NCI-H2227 (cell line): ENCODE measurements around the gene SLF2.

Source experiments
- DNase-seq: peaks from one replicate; lab custom pipeline; 2025; ENCODE audit not compliant: unreplicated experiment; lab: John Stamatoyannopoulos, UW

SLF2 gene

DNA sequence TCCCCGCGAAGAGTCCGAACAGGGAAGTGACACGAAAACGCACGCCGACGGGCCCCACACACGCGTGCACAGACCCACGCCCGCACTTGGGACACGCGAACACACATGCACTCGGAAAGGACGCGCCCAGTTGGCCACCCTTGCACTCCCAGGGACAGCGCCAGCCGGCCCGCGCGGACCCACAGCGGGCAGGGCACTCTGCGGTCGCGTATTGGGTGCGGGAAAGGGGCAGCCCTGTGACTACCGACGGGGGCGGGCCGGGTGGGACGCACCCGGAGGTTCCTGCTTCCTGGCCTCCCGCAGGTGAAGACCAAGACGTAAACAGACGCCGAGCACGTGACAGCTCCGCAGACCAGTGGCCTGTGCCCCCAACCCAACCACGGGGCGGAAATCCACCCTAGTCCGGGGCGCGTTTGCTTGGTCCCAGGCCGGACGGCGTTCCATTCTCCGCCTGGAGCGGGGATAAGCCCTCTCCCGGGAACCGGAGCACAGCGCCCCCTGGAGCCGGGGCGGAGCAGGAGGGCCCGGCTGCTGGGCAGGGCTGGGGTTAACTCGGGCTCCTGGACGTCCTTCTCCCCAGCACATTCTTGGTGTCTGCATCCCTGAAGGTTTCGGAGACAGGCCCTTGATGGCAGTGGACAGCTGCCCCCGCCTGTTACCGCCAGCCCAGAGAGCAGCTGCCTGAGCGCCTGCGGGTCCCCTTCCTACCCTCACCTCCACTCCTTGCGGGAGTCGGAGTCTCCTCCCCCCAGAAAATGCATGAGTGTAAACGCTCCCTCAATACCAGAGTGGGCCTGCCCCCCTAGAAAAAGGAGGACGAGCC, 84.8 kb downstream of the SLF2 start:
- peak; percentile 77 for DNase-seq

GRCh38 chr10:100998183-100998990, 85.6 kb downstream of the SLF2 start:
- DNase-seq = peak; percentile 82

DNA sequence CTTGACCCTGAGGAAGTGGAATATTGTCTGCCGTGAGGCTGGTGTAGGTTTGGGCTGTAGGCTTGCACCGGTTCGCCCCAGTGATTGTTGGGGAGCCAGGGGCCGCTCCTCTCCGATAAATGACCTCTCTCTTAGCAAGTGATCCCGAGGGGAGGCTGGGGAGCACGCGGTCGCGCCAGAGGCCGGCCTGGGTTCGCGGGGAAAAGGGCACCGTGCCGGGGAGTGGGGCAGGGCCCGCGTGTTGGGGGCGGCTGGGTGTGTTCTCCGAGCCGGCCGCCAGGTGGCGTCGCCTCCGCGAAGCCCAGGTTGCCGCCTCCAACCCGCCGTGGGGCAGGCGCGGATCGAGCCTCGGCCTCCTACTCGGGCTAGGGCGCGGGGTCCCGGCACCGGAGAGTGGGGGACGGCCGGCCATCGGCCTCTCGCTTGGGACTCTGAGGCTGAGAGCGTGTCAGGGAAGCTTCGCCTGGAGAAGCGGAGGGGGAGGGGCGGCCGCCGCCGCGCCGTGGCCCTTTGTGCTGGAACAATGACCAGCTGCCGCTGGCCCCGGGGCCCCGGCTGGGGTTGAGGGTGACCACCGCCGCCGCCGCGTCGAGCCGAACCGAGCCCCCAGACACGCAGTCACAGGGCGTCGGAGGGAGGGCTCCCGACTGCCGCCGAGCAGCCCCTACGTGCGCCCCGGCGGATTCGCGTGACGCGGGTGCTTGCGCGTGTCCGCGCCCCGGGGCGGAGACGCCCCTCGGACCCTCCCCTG, 86.4 kb downstream of the SLF2 start:
- peak; percentile 83 for DNase-seq

- DNase-seq = no peak
Observed at GRCh38 chr10:100999742-101000126, 87.0 kb downstream of the SLF2 start, which contains the start of gene LZTS2. TSS of gene LZTS2 (plus strand) at chr10:100999808. CDS start at chr10:101002539, 2,731 bp downstream.

GRCh38 chr10:101000127-101000914, 87.6 kb downstream of the SLF2 start:
- peak; percentile 29 for DNase-seq

DNA sequence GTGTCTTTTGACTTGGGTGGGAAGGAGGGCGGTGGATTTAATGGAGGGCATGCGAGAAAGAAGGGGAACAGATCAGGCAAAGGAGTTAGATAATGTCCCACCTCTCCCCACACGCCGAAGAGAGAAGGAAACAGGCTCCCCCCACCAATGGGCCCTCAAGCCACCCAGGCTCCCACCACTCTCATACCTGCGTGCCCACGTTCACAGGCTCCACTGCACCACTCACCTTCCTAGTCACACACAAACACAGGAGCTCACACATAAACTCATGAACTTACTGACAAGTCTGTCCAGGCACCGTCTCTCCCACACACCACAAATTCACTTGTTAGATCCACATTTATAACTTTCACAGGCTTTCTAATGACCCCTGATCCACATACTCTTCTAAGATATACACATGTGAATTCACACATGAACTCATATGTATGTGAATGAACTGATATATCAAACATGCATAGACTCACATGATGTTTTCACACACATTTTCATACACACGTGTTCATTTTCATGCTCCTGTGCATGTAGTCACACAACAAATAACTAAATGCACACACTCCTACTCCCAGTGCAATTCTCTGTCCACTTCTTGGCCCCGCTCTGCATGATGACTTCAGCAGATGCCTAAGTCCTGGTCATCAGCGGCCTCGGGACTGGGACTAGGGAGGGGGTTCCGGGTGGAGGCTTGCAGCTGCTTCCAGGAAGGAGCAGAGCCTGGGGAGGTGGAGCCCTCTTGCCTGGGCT, 88.3 kb downstream of the SLF2 start:
- DNase-seq = peak; percentile 32

GRCh38 chr10:101001659-101002035, 88.9 kb downstream of the SLF2 start:
- peak; percentile 32 for DNase-seq

DNA sequence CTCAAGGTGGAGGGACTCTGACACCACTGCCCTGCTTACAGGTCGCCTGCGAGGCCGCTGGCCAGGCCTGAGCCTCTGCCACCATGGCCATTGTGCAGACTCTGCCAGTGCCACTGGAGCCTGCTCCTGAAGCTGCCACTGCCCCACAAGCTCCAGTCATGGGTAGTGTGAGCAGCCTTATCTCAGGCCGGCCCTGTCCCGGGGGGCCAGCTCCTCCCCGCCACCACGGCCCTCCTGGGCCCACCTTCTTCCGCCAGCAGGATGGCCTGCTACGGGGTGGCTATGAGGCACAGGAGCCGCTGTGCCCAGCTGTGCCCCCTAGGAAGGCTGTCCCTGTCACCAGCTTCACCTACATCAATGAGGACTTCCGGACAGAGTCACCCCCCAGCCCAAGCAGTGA, 89.7 kb downstream of the SLF2 start:
- no peak for DNase-seq

DNA sequence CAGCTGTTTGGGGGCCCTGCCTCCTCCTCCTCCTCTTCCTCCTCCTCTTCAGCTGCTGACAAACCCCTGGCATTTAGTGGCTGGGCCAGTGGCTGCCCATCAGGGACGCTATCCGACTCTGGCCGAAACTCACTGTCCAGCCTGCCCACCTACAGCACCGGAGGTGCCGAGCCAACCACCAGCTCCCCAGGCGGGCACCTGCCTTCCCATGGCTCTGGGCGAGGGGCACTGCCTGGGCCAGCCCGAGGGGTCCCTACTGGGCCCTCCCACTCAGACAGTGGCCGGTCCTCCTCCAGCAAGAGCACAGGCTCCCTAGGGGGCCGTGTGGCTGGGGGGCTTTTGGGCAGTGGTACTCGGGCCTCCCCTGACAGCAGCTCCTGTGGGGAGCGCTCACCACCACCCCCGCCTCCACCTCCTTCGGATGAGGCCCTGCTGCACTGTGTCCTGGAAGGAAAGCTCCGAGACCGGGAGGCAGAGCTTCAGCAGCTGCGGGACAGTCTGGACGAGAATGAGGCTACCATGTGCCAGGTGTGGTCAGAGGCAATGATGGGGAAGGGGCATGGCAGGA, 91.0 kb downstream of the SLF2 start:
- no peak for DNase-seq

- no peak for DNase-seq
Observed at GRCh38 chr10:101005361-101005760, 92.6 kb downstream of the SLF2 start.

DNA sequence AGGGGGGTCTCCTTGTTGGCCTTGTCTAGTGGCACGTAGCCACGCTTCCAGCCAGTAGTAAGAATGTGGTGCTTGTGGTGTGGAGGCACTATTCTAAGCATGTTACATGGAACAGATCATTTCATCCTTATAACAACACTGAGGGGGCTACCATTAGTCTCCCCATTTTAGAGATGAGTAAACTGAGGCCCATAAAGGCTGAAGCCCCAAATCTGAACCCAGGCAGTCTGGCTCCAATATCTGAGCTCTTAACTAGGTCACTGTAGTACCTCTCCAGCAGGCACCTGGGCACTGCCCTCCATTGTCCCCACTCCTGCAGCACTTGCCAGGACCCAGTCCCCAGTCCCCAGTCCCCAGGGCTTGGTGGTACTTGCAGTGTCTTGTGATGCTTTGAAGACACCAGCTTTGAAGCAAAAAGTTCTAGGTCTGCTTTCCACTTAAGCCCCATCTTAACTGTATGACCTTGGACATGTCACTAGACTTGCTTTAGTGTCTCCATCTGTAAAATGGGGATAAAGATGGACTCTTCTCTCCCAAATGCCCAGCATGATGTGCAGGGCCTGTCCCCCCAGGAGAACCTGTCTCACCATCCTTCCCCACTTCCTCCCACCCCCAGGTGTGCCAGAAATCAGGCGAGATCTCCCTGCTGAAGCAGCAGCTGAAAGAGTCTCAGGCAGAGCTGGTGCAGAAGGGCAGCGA, 93.3 kb downstream of the SLF2 start:
- no peak for DNase-seq

- no peak for DNase-seq
Observed at GRCh38 chr10:101006593-101007098, 93.9 kb downstream of the SLF2 start.

GRCh38 chr10:101007099-101007711, 94.4 kb downstream of the SLF2 start:
- no peak for DNase-seq

GRCh38 chr10:101007915-101008822, 95.4 kb downstream of the SLF2 start:
- DNase-seq = no peak

DNA sequence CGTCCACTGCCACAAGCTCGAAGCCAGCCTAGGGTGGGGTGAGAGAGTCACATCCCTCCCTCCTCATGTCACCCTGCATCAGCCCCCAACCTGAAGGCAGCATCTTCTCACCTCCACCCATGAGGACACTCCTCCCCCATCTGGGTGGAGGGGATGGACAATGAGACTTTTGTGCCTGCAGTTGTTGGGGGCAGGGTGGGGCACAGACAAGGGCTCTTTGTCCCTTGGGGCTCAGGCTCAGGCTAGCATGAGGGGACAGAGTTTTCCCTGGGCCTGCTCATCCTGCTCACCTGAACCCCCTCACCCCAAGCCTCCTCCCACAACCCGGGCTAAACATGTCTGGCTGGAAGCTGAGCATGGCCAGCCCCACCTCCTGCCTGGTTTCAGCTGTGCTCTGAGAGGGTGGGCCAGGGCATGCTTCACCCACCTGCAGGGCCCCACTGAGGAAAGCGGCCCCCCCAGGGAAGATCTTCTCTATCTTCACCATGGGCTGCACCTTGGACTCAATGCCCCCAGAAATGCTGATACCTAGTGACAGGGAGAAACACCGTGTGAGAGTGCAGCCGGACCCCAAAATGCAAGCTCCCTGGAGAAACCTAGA, 96.2 kb downstream of the SLF2 start:
- DNase-seq = no peak

DNA sequence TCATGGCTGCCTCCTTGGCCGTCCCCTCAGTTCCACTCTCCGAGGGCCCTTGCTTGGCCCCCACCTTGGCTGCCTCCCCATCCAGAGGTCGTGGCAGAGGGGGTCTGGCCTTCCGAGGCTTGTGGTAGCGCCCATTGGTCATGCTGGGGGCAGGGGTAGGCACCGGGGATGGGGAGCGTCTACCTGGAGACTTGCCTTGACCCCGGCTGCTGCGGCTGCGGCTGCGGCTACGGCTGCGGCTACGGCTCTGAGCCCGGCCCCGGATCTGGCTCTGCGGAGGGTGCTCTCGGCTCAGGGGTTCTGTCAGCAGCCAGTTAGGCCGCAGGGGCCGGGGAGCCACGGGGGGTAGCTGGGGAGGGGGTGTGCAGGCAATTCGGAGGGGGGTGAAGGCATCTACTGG, 97.6 kb downstream of the SLF2 start:
- no peak for DNase-seq
